ENCODE measurements around the gene RASSF9. TPM values are rescaled to one million over a fixed set of nuclear protein-coding genes. Genes with fewer than 3 reads are reported as not detected.

The RASSF9 gene
- total RNA-seq, 5 donors from 2014 or later (not counting 1 experiment from before 2014, with no cell fraction given), result not detected

GRCh38 chr12:85823436-85824180, 12.6 kb downstream of the RASSF9 start:
- no peak overlapping the region for H3K4me3 Mint-ChIP-seq
- H3K9me3 Mint-ChIP-seq, result peaks cover 5 to 26% (median 9%) of the 10 kb centered on the region in 3 donors
- ATAC-seq (replicated peaks in 1 of 4) (no peak), DNase-seq (no peak)
- ChIA-PET POLR2A (no interaction called here), CTCF (interaction anchor here in 1 of 2 donors (0.5 to 0.7 kb wide), 2 partner anchors 77 to 452 kb away, joined by 3 read pairs; no protein-coding TSS in a partner anchor)
- Histone ChIP-seq H3K27me3 (replicated peaks in 1 of 2; ENCODE audit: control insufficient read depth in 2 of 2, extremely low read depth in 1 of 2, insufficient read depth in 2 of 2, low read length in 1 of 2) (no peaks in the 10 kb centered on the region), H3K9me3 (no peaks in the 10 kb centered on the region), H3K4me1 (ENCODE audit: control insufficient read depth in 1 of 2, extremely low read depth in 1 of 2, insufficient read depth in 2 of 2, low read length in 2 of 2) (no peaks in the 10 kb centered on the region), H3K4me3 (ENCODE audit: control insufficient read depth in 1 of 2, extremely low read depth in 1 of 2, low read length in 1 of 2) (no peak overlapping the region), H3K36me3 (ENCODE audit: control insufficient read depth in 2 of 2, extremely low read depth in 1 of 2, insufficient read depth in 1 of 2, low read length in 1 of 2) (no peaks in the 10 kb centered on the region), H3K27ac (ENCODE audit: low read length) (no peak overlapping the region)
- 50% methylated on average over 1 of the region's 4 CpGs for WGBS (ENCODE audit: insufficient coverage)
- no peak overlapping the region for H3K27ac Mint-ChIP-seq
- H3K36me3 Mint-ChIP-seq, result no peaks in the 10 kb centered on the region
- H3K4me1 Mint-ChIP-seq, result no peaks in the 10 kb centered on the region
- H3K27me3 Mint-ChIP-seq, result no peaks in the 10 kb centered on the region

GRCh38 chr12:85821759-85822158, 14.4 kb downstream of the RASSF9 start:
- no peak overlapping the region for H3K4me3 ChIP-seq (ENCODE audit: control insufficient read depth in 1 of 2, extremely low read depth in 1 of 2, low read length in 1 of 2)
- ATAC-seq (replicated peaks in 1 of 4) (no peak), DNase-seq (no peak)
- H3K36me3 Mint-ChIP-seq, result no peaks in the 10 kb centered on the region
- no peaks in the 10 kb centered on the region for H3K4me1 Mint-ChIP-seq
- no peaks in the 10 kb centered on the region for H3K27me3 ChIP-seq (replicated peaks in 1 of 2; ENCODE audit: control insufficient read depth in 2 of 2, extremely low read depth in 1 of 2, insufficient read depth in 2 of 2, low read length in 1 of 2)
- no peak overlapping the region for H3K27ac ChIP-seq (ENCODE audit: low read length)
- no peak overlapping the region for H3K27ac Mint-ChIP-seq
- no CpG with 5 or more reads among the region's 5 CpGs for WGBS (ENCODE audit: insufficient coverage)
- H3K9me3 Mint-ChIP-seq, result peaks cover 5 to 16% (median 5%) of the 10 kb centered on the region in 3 donors
- H3K9me3 ChIP-seq, result no peaks in the 10 kb centered on the region
- no peaks in the 10 kb centered on the region for H3K4me1 ChIP-seq (ENCODE audit: control insufficient read depth in 1 of 2, extremely low read depth in 1 of 2, insufficient read depth in 2 of 2, low read length in 2 of 2)
- no peak overlapping the region for H3K4me3 Mint-ChIP-seq
- ChIA-PET POLR2A (no interaction called here), CTCF (no interaction called here)
- no peaks in the 10 kb centered on the region for H3K36me3 ChIP-seq (ENCODE audit: control insufficient read depth in 2 of 2, extremely low read depth in 1 of 2, insufficient read depth in 1 of 2, low read length in 1 of 2)
- H3K27me3 Mint-ChIP-seq, result no peaks in the 10 kb centered on the region

- Mint-ChIP-seq H3K27me3 (no peaks in the 10 kb centered on the region), H3K27ac (no peak overlapping the region), H3K4me1 (no peaks in the 10 kb centered on the region), H3K9me3 (peaks cover 5 to 16% (median 5%) of the 10 kb centered on the region in 3 donors), H3K4me3 (no peak overlapping the region), H3K36me3 (no peaks in the 10 kb centered on the region)
- no peaks in the 10 kb centered on the region for H3K9me3 ChIP-seq
- CTCF ChIA-PET, result no interaction called here
- ATAC-seq (replicated peaks in 1 of 4) (no peak), DNase-seq (no peak)
- POLR2A ChIA-PET, result interaction anchor here in 1 of 2 donors (0.7 kb wide), 1 partner anchor 133 kb away, joined by 4 read pairs; no protein-coding TSS in a partner anchor
- H3K36me3 ChIP-seq (ENCODE audit: control insufficient read depth in 2 of 2, extremely low read depth in 1 of 2, insufficient read depth in 1 of 2, low read length in 1 of 2), result no peaks in the 10 kb centered on the region
- no peaks in the 10 kb centered on the region for H3K27me3 ChIP-seq (replicated peaks in 1 of 2; ENCODE audit: control insufficient read depth in 2 of 2, extremely low read depth in 1 of 2, insufficient read depth in 2 of 2, low read length in 1 of 2)
- H3K4me1 ChIP-seq (ENCODE audit: control insufficient read depth in 1 of 2, extremely low read depth in 1 of 2, insufficient read depth in 2 of 2, low read length in 2 of 2), result no peaks in the 10 kb centered on the region
- H3K4me3 ChIP-seq (ENCODE audit: control insufficient read depth in 1 of 2, extremely low read depth in 1 of 2, low read length in 1 of 2), result no peak overlapping the region
- no peak overlapping the region for H3K27ac ChIP-seq (ENCODE audit: low read length)
Measured at GRCh38 chr12:85821206-85821605, 15.0 kb downstream of the RASSF9 start.

GRCh38 chr12:85820101-85820500, 16.1 kb downstream of the RASSF9 start:
- CTCF ChIA-PET, result no interaction called here

GRCh38 chr12:85814741-85815140, 21.5 kb downstream of the RASSF9 start:
- POLR2A ChIA-PET, result no interaction called here
- no peaks in the 10 kb centered on the region for H3K36me3 Mint-ChIP-seq
- Histone ChIP-seq H3K4me1 (ENCODE audit: control insufficient read depth in 1 of 2, extremely low read depth in 1 of 2, insufficient read depth in 2 of 2, low read length in 2 of 2) (no peaks in the 10 kb centered on the region), H3K4me3 (ENCODE audit: control insufficient read depth in 1 of 2, extremely low read depth in 1 of 2, low read length in 1 of 2) (no peak overlapping the region), H3K36me3 (ENCODE audit: control insufficient read depth in 2 of 2, extremely low read depth in 1 of 2, insufficient read depth in 1 of 2, low read length in 1 of 2) (no peaks in the 10 kb centered on the region), H3K9me3 (no peaks in the 10 kb centered on the region), H3K27ac (ENCODE audit: low read length) (no peak overlapping the region), H3K27me3 (replicated peaks in 1 of 2; ENCODE audit: control insufficient read depth in 2 of 2, extremely low read depth in 1 of 2, insufficient read depth in 2 of 2, low read length in 1 of 2) (no peaks in the 10 kb centered on the region)
- H3K27ac Mint-ChIP-seq, result no peak overlapping the region
- no peak for DNase-seq
- no peaks in the 10 kb centered on the region for H3K9me3 Mint-ChIP-seq
- CTCF ChIA-PET, result no interaction called here
- ATAC-seq (replicated peaks in 1 of 4), result no peak
- H3K4me3 Mint-ChIP-seq, result no peak overlapping the region
- H3K4me1 Mint-ChIP-seq, result no peaks in the 10 kb centered on the region
- no peaks in the 10 kb centered on the region for H3K27me3 Mint-ChIP-seq

More at GRCh38 chr12:85820101-85820500, 16.1 kb downstream of the RASSF9 start:
- no peaks in the 10 kb centered on the region for H3K9me3 ChIP-seq
- no peaks in the 10 kb centered on the region for H3K27me3 ChIP-seq (replicated peaks in 1 of 2; ENCODE audit: control insufficient read depth in 2 of 2, extremely low read depth in 1 of 2, insufficient read depth in 2 of 2, low read length in 1 of 2)
- peaks cover 5 to 12% (median 5%) of the 10 kb centered on the region in 3 donors for H3K9me3 Mint-ChIP-seq
- no peaks in the 10 kb centered on the region for H3K27me3 Mint-ChIP-seq
- no peak overlapping the region for H3K4me3 Mint-ChIP-seq
- H3K36me3 ChIP-seq (ENCODE audit: control insufficient read depth in 2 of 2, extremely low read depth in 1 of 2, insufficient read depth in 1 of 2, low read length in 1 of 2), result no peaks in the 10 kb centered on the region
- no peak overlapping the region for H3K4me3 ChIP-seq (ENCODE audit: control insufficient read depth in 1 of 2, extremely low read depth in 1 of 2, low read length in 1 of 2)
- H3K27ac ChIP-seq (ENCODE audit: low read length), result no peak overlapping the region
- H3K4me1 ChIP-seq (ENCODE audit: control insufficient read depth in 1 of 2, extremely low read depth in 1 of 2, insufficient read depth in 2 of 2, low read length in 2 of 2), result no peaks in the 10 kb centered on the region
- no peaks in the 10 kb centered on the region for H3K36me3 Mint-ChIP-seq
- POLR2A ChIA-PET, result no interaction called here
- H3K4me1 Mint-ChIP-seq, result no peaks in the 10 kb centered on the region
- ATAC-seq (replicated peaks in 1 of 4) (no peak), DNase-seq (no peak)
- H3K27ac Mint-ChIP-seq, result no peak overlapping the region

- Histone ChIP-seq H3K4me3 (ENCODE audit: control insufficient read depth in 1 of 2, extremely low read depth in 1 of 2, low read length in 1 of 2) (no peak overlapping the region), H3K27ac (ENCODE audit: low read length) (no peak overlapping the region), H3K36me3 (ENCODE audit: control insufficient read depth in 2 of 2, extremely low read depth in 1 of 2, insufficient read depth in 1 of 2, low read length in 1 of 2) (no peaks in the 10 kb centered on the region), H3K9me3 (no peaks in the 10 kb centered on the region), H3K4me1 (ENCODE audit: control insufficient read depth in 1 of 2, extremely low read depth in 1 of 2, insufficient read depth in 2 of 2, low read length in 2 of 2) (no peaks in the 10 kb centered on the region), H3K27me3 (replicated peaks in 1 of 2; ENCODE audit: control insufficient read depth in 2 of 2, extremely low read depth in 1 of 2, insufficient read depth in 2 of 2, low read length in 1 of 2) (no peaks in the 10 kb centered on the region)
- DNase-seq (no peak), ATAC-seq (replicated peaks in 1 of 4) (no peak)
- no peaks in the 10 kb centered on the region for H3K27me3 Mint-ChIP-seq
- no peaks in the 10 kb centered on the region for H3K9me3 Mint-ChIP-seq
- H3K4me1 Mint-ChIP-seq, result no peaks in the 10 kb centered on the region
- H3K36me3 Mint-ChIP-seq, result no peaks in the 10 kb centered on the region
- ChIA-PET POLR2A (no interaction called here), CTCF (no interaction called here)
- H3K4me3 Mint-ChIP-seq, result no peak overlapping the region
- H3K27ac Mint-ChIP-seq, result no peak overlapping the region
Measured at GRCh38 chr12:85814071-85814470, 22.1 kb downstream of the RASSF9 start.

- Mint-ChIP-seq H3K9me3 (peaks cover 0 to 6% (median 4%) of the 10 kb centered on the region in 3 donors), H3K27ac (no peak overlapping the region), H3K27me3 (no peaks in the 10 kb centered on the region), H3K4me1 (no peaks in the 10 kb centered on the region), H3K4me3 (no peak overlapping the region), H3K36me3 (no peaks in the 10 kb centered on the region)
- H3K36me3 ChIP-seq (ENCODE audit: control insufficient read depth in 2 of 2, extremely low read depth in 1 of 2, insufficient read depth in 1 of 2, low read length in 1 of 2), result no peaks in the 10 kb centered on the region
- ATAC-seq (replicated peaks in 1 of 4), result no peak
- H3K4me1 ChIP-seq (ENCODE audit: control insufficient read depth in 1 of 2, extremely low read depth in 1 of 2, insufficient read depth in 2 of 2, low read length in 2 of 2), result no peaks in the 10 kb centered on the region
- ChIA-PET POLR2A (no interaction called here), CTCF (no interaction called here)
- no peaks in the 10 kb centered on the region for H3K9me3 ChIP-seq
- no peak for DNase-seq
- H3K27me3 ChIP-seq (replicated peaks in 1 of 2; ENCODE audit: control insufficient read depth in 2 of 2, extremely low read depth in 1 of 2, insufficient read depth in 2 of 2, low read length in 1 of 2), result no peaks in the 10 kb centered on the region
- H3K27ac ChIP-seq (ENCODE audit: low read length), result no peak overlapping the region
- no peak overlapping the region for H3K4me3 ChIP-seq (ENCODE audit: control insufficient read depth in 1 of 2, extremely low read depth in 1 of 2, low read length in 1 of 2)
Measured at GRCh38 chr12:85809500-85809899, 26.7 kb downstream of the RASSF9 start.
